Osteocyte (in vitro differentiated cells): Measurements from ENCODE around the gene CLMN. TPM values are rescaled to one million over a fixed set of nuclear protein-coding genes. Genes with fewer than 3 reads are reported as not detected.
"Not testable (repeated sequence)": the region's sequence is repeated elsewhere in the genome, so short reads cannot be mapped to it uniquely, and the experiment has no call there.

Experiments used
- DNase-seq: peaks from one replicate; pipeline ENCODE4 v3.0.0; 2021; ENCODE audit warnings: mixed read lengths; ENCODE audit not compliant: unreplicated experiment; ENCODE audit errors: extremely low spot score
- H3K27ac Mint-ChIP-seq: one replicate; pipeline ENCODE4 v1.8.0; 2021; ENCODE audit warnings: mild to moderate bottlenecking, mixed read lengths; ENCODE audit not compliant: unreplicated experiment
- H3K27me3 Mint-ChIP-seq: one replicate; pipeline ENCODE4 v1.8.0; 2021; ENCODE audit warnings: mixed read lengths; ENCODE audit not compliant: unreplicated experiment
- H3K36me3 Mint-ChIP-seq: one replicate; pipeline ENCODE4 v1.8.0; 2021; ENCODE audit warnings: mixed read lengths; ENCODE audit not compliant: unreplicated experiment
- H3K4me1 Mint-ChIP-seq: one replicate; pipeline ENCODE4 v1.8.0; 2021; ENCODE audit warnings: mixed read lengths; ENCODE audit not compliant: unreplicated experiment
- H3K4me3 Mint-ChIP-seq: one replicate; pipeline ENCODE4 v1.8.0; 2021; ENCODE audit warnings: mild to moderate bottlenecking, moderate library complexity, mixed read lengths; ENCODE audit not compliant: unreplicated experiment
- H3K9me3 Mint-ChIP-seq: one replicate; pipeline ENCODE4 v1.8.0; 2021; ENCODE audit warnings: mixed read lengths; ENCODE audit not compliant: unreplicated experiment
- CTCF ChIP-seq: fragments of 200-600 bp; sonication (generic); IDR thresholded peaks from 2 replicates; pipeline ENCODE4 v1.5.0; 2021; ENCODE audit warnings: antibody characterized with exemption, mild to moderate bottlenecking, moderate library complexity
- total RNA-seq: library from RNA; stranded (reverse); gene quantifications from 2 replicates; pipeline ENCODE4 v1.2.1, GENCODE V29; 2021

CLMN gene
- total RNA-seq, 1 donor from 2014 or later = 5.4 TPM

GRCh38 chr14:95208598-95208997 lies 111.1 kb downstream of the CLMN start:
- no peak overlapping the region for H3K4me3 Mint-ChIP-seq
- H3K27ac Mint-ChIP-seq = no peak overlapping the region
- no peak for DNase-seq
- peaks cover 17% of the 10 kb centered on the region for H3K9me3 Mint-ChIP-seq
- H3K27me3 Mint-ChIP-seq = no peaks in the 10 kb centered on the region
- no peak for TF ChIP-seq CTCF
- no peaks in the 10 kb centered on the region for H3K4me1 Mint-ChIP-seq
- peaks cover 10% of the 10 kb centered on the region for H3K36me3 Mint-ChIP-seq

- Mint-ChIP-seq H3K4me1 (no peaks in the 10 kb centered on the region), H3K27me3 (no peaks in the 10 kb centered on the region), H3K27ac (no peak overlapping the region), H3K9me3 (peaks cover 17% of the 10 kb centered on the region), H3K4me3 (no peak overlapping the region), H3K36me3 (peaks cover 12% of the 10 kb centered on the region)
- TF ChIP-seq CTCF = no peak
- DNase-seq = no peak
Measured at GRCh38 chr14:95207475-95208233, 112.1 kb downstream of the CLMN start.

GRCh38 chr14:95206534-95206933 lies 113.2 kb downstream of the CLMN start:
- no peak for DNase-seq
- H3K36me3 Mint-ChIP-seq = peaks cover 12% of the 10 kb centered on the region
- no peak overlapping the region for H3K27ac Mint-ChIP-seq
- no peaks in the 10 kb centered on the region for H3K27me3 Mint-ChIP-seq
- H3K4me3 Mint-ChIP-seq = no peak overlapping the region
- H3K4me1 Mint-ChIP-seq = no peaks in the 10 kb centered on the region
- no peak for TF ChIP-seq CTCF
- peaks cover 17% of the 10 kb centered on the region for H3K9me3 Mint-ChIP-seq

- Mint-ChIP-seq H3K4me3 (no peak overlapping the region), H3K9me3 (peaks cover 17% of the 10 kb centered on the region), H3K36me3 (peaks cover 12% of the 10 kb centered on the region), H3K27me3 (no peaks in the 10 kb centered on the region), H3K4me1 (no peaks in the 10 kb centered on the region), H3K27ac (no peak overlapping the region)
- no peak for TF ChIP-seq CTCF
- DNase-seq = no peak
Measured at GRCh38 chr14:95204705-95205104, 115.0 kb downstream of the CLMN start.

- not testable (repeated sequence) for H3K4me3 Mint-ChIP-seq, H3K27me3 Mint-ChIP-seq, H3K27ac Mint-ChIP-seq, DNase-seq, H3K4me1 Mint-ChIP-seq
- Mint-ChIP-seq H3K36me3 (peaks cover 12% of the 10 kb centered on the region), H3K9me3 (peaks cover 17% of the 10 kb centered on the region)
Measured at GRCh38 chr14:95201745-95202144, 118.0 kb downstream of the CLMN start.
